H1 (cell line): ENCODE data around the gene LIG3. TPM values are rescaled to one million over a fixed set of nuclear protein-coding genes. Genes with fewer than 3 reads are reported as not detected.
A peak's percentile ranks its signal among the peaks of the same experiment; 100 is the strongest.

Experiments used
- CTCF ChIA-PET: fragments of 300-600 bp; sonication (Branson Sonifier 250); formaldehyde crosslinking; loops from one replicate; lab custom pipeline; 2021; ENCODE audit not compliant: partially characterized antibody; lab: Charles Lee
- POLR2A ChIA-PET: fragments of 300-600 bp; sonication (Branson Sonifier 250); formaldehyde crosslinking; loops from one replicate; lab custom pipeline; 2021; ENCODE audit warnings: inconsistent platforms; ENCODE audit not compliant: partially characterized antibody; lab: Charles Lee
- DNase-seq, 2 experiments: peaks; one replicate each; pipeline versions ENCODE4 v3.0.0 to v3.0.0-alpha.2; 2010 to 2022; ENCODE audit warnings: low spot score in 2 of 2, low read depth in 1 of 2, mixed read lengths in 1 of 2
- FAIRE-seq: peaks from 2 replicates; lab custom pipeline; 2011; peaks lifted over from hg19 to GRCh38; lab: Jason Lieb, UNC
- H2AFZ ChIP-seq: 2 replicates; pipeline ENCODE4 v1.8.1; 2012; ENCODE audit warnings: low read length, inconsistent platforms
- H2AK5ac ChIP-seq: 2 replicates; pipeline ENCODE4 v1.6.1; 2013; ENCODE audit warnings: low read depth, low read length
- H2BK120ac ChIP-seq: replicated peaks from 2 replicates; pipeline ENCODE3; 2013; ENCODE audit warnings: low read depth, low read length, inconsistent platforms
- H2BK12ac ChIP-seq: 2 replicates; pipeline ENCODE4 v1.6.1; 2013; ENCODE audit warnings: low read depth, low read length
- H2BK15ac ChIP-seq: 2 replicates; pipeline ENCODE4 v1.6.1; 2013; ENCODE audit warnings: low read length
- H2BK20ac ChIP-seq: 2 replicates; pipeline ENCODE4 v1.6.1; 2013; ENCODE audit warnings: low read length
- H2BK5ac ChIP-seq: 2 replicates; pipeline ENCODE4 v1.6.1; 2013; ENCODE audit warnings: low read depth, low read length
- H3K14ac ChIP-seq: 2 replicates; pipeline ENCODE4 v1.6.1; 2013; ENCODE audit warnings: inconsistent platforms; ENCODE audit not compliant: insufficient read length
- H3K18ac ChIP-seq: 2 replicates; pipeline ENCODE4 v1.6.1; 2013; ENCODE audit warnings: low read length; ENCODE audit errors: extremely low read depth
- H3K23ac ChIP-seq: 2 replicates; pipeline ENCODE4 v1.6.1; 2013; ENCODE audit warnings: inconsistent platforms; ENCODE audit not compliant: insufficient read length
- H3K23me2 ChIP-seq: 2 replicates; pipeline ENCODE4 v1.6.1; 2013; ENCODE audit warnings: low read depth, low read length
- H3K27ac ChIP-seq: 2 replicates; pipeline ENCODE4 v1.6.1; 2011; ENCODE audit warnings: low read depth, low read length, inconsistent platforms
- H3K27me3 ChIP-seq, 4 experiments: replicated peaks in 1 of 4; 1 replicate in 1 of 4; 2 replicates in 3 of 4; pipeline versions ENCODE4 v1.6.1 to v1.8.1; 2011 to 2013; ENCODE audit warnings: low read length in 3 of 4, mild to moderate bottlenecking in 3 of 4, inconsistent platforms in 2 of 4, mixed read lengths in 2 of 4, moderate library complexity in 1 of 4; ENCODE audit not compliant: control insufficient read depth in 3 of 4, insufficient read depth in 3 of 4; ENCODE audit errors: extremely low read depth in 1 of 4
- H3K36me3 ChIP-seq, 4 experiments: 2 replicates each; pipeline versions ENCODE4 v1.6.1 to v1.8.1; 2011 to 2013; ENCODE audit warnings: mild to moderate bottlenecking in 4 of 4, low read length in 3 of 4, moderate library complexity in 2 of 4, control low read depth in 1 of 4, inconsistent platforms in 1 of 4; ENCODE audit not compliant: insufficient read depth in 4 of 4, control insufficient read depth in 2 of 4
- H3K4ac ChIP-seq: replicated peaks from 2 replicates; pipeline ENCODE3; 2013; ENCODE audit warnings: low read length, low read depth, mixed read lengths, inconsistent platforms; ENCODE audit not compliant: insufficient read length
- H3K4me1 ChIP-seq, 4 experiments: replicated peaks in 1 of 4; 1 replicate in 1 of 4; 2 replicates in 3 of 4; pipeline versions ENCODE4 v1.6.1 to v1.8.1; 2011 to 2013; ENCODE audit warnings: low read length in 3 of 4, inconsistent platforms in 2 of 4, mixed read lengths in 1 of 4; ENCODE audit not compliant: insufficient read depth in 4 of 4, control insufficient read depth in 3 of 4
- H3K4me2 ChIP-seq, 2 experiments: 2 replicates each; pipeline versions ENCODE4 v1.6.1 to v1.8.1; 2011 to 2013; ENCODE audit warnings: low read depth in 2 of 2, low read length in 2 of 2, control low read depth in 1 of 2, inconsistent platforms in 1 of 2, mild to moderate bottlenecking in 1 of 2; ENCODE audit not compliant: insufficient read depth in 1 of 2
- H3K4me3 ChIP-seq, 4 experiments: fragments of 200-600, 300-600 bp in 1 of 4; sonication (generic), shearing (Covaris generic), sonication (Bioruptor Twin) in 1 of 4; 2 replicates each; pipeline versions ENCODE4 v1.5.1 to v1.8.1; 2011 to 2016; ENCODE audit warnings: low read length in 4 of 4, low read depth in 3 of 4, control low read depth in 2 of 4, inconsistent platforms in 2 of 4, mild to moderate bottlenecking in 2 of 4, mixed read lengths in 1 of 4, moderate library complexity in 1 of 4; ENCODE audit not compliant: insufficient read depth in 2 of 4; ENCODE audit errors: extremely low read depth in 1 of 4
- H3K56ac ChIP-seq: replicated peaks from 2 replicates; pipeline ENCODE3; 2013; ENCODE audit warnings: low read depth, mild to moderate bottlenecking, mixed read lengths, low read length, inconsistent platforms; ENCODE audit not compliant: insufficient read length
- H3K79me1 ChIP-seq: 2 replicates; pipeline ENCODE4 v1.6.1; 2013; ENCODE audit warnings: low read depth, low read length, control low read depth
- H3K79me2 ChIP-seq, 2 experiments: 2 replicates each; pipeline versions ENCODE4 v1.6.1 to v1.8.1; 2012 to 2013; ENCODE audit warnings: low read length in 2 of 2, mild to moderate bottlenecking in 2 of 2, inconsistent platforms in 1 of 2; ENCODE audit not compliant: insufficient read depth in 2 of 2, control insufficient read depth in 1 of 2
- H3K9ac ChIP-seq, 4 experiments: replicated peaks in 1 of 4; 1 replicate in 1 of 4; 2 replicates in 3 of 4; pipeline versions ENCODE4 v1.6.1 to v1.8.1; 2011 to 2013; ENCODE audit warnings: low read depth in 3 of 4, low read length in 3 of 4, control low read depth in 2 of 4, mild to moderate bottlenecking in 2 of 4, moderate library complexity in 2 of 4, inconsistent platforms in 1 of 4; ENCODE audit errors: extremely low read depth in 1 of 4
- H3K9me3 ChIP-seq, 2 experiments: 2 replicates each; pipeline versions ENCODE4 v1.6.1 to v1.8.1; 2012 to 2013; ENCODE audit warnings: mild to moderate bottlenecking in 2 of 2, moderate library complexity in 2 of 2, control low read depth in 1 of 2, inconsistent platforms in 1 of 2, low read depth in 1 of 2, low read length in 1 of 2, mixed read lengths in 1 of 2; ENCODE audit not compliant: insufficient read depth in 2 of 2
- H4K20me1 ChIP-seq, 2 experiments: replicated peaks in 1 of 2; 2 replicates each; pipeline versions ENCODE3 to v1.8.1; 2011 to 2013; ENCODE audit warnings: inconsistent platforms in 2 of 2, low read length in 2 of 2, mild to moderate bottlenecking in 1 of 2; ENCODE audit not compliant: insufficient read depth in 2 of 2, control insufficient read depth in 1 of 2
- H4K5ac ChIP-seq: 2 replicates; pipeline ENCODE4 v1.6.1; 2013; ENCODE audit warnings: low read length, low read depth, mixed read lengths, inconsistent platforms; ENCODE audit not compliant: insufficient read length
- H4K8ac ChIP-seq: 2 replicates; pipeline ENCODE4 v1.8.0; 2013; ENCODE audit warnings: mild to moderate bottlenecking, moderate library complexity, low read length, inconsistent platforms; ENCODE audit not compliant: insufficient read depth; ENCODE audit errors: extremely low read depth
- H4K91ac ChIP-seq: replicated peaks from 2 replicates; pipeline ENCODE3; 2013; ENCODE audit warnings: low read length, mixed read lengths, inconsistent platforms; ENCODE audit not compliant: insufficient read length
- FOSL1 ChIP-seq: IDR thresholded peaks from 2 replicates; pipeline ENCODE4 v1.6.1; 2011; ENCODE audit warnings: mild to moderate bottlenecking, low read depth, low read length, moderate library complexity; ENCODE audit not compliant: insufficient read depth
- HDAC6 ChIP-seq: IDR thresholded peaks from one replicate; pipeline ENCODE4 v1.7.1; 2012; ENCODE audit warnings: low read depth, mild to moderate bottlenecking, inconsistent platforms, low read length, moderate library complexity
- RBBP5 ChIP-seq: IDR thresholded peaks from 2 replicates; pipeline ENCODE4 v1.7.1; 2012; ENCODE audit warnings: low read depth, mild to moderate bottlenecking, inconsistent platforms, low read length, moderate library complexity, borderline replicate concordance
- TAF1 ChIP-seq: IDR thresholded peaks from 2 replicates; pipeline ENCODE4 v1.6.1; 2011; ENCODE audit warnings: mild to moderate bottlenecking, low read depth, low read length
- TAF7 ChIP-seq: optimal IDR thresholded peaks from 2 replicates; pipeline ENCODE3; 2011; ENCODE audit warnings: low read depth, mild to moderate bottlenecking, inconsistent platforms, low read length, moderate library complexity, borderline replicate concordance
- WGBS, 2 experiments: shearing (Covaris generic) in 1 of 2; methylation state at CpG; one replicate each; pipeline versions ENCODE4 v1.1.6 to v1.1.7; 2013 to 2015; ENCODE audit warnings: low lambda C conversion rate in 2 of 2, mixed read lengths in 2 of 2, inconsistent platforms in 1 of 2, low coverage in 1 of 2, missing lambda C conversion rate in 1 of 2; ENCODE audit not compliant: insufficient replicate concordance in 2 of 2, insufficient coverage in 1 of 2, insufficient read length in 1 of 2; ENCODE audit errors: extremely low coverage in 1 of 2, missing lambda C conversion rate in 1 of 2; 5-methylcytosine and 5-hydroxymethylcytosine counted together
- polyA plus RNA-seq, 7 experiments: library from polyadenylated mRNA; depleted of rRNA in 3 of 7; stranded (reverse) in 5 of 7; unstranded in 2 of 7; fragments of >200 nt in 5 of 7; fragments of 200-250 nt in 2 of 7; gene quantifications; 1 replicate in 5 of 7; 2 replicates in 1 of 7; 4 replicates in 1 of 7; pipeline versions ENCODE4 v1.2.1 to v1.2.3, GENCODE V29; 2011 to 2013; ENCODE audit warnings: missing spikeins in 2 of 7, mixed read lengths in 2 of 7
- total RNA-seq: library from RNA; stranded (reverse); fragmentation: NEBNext Ultra II Directional; extraction: Animal tissue kit (Norgen Biotek cat#: 25700); gene quantifications from 2 replicates; pipeline ENCODE4 v1.2.1, GENCODE V29; 2021
- TF ChIP-seq, protein P1 (sequence below), 3 experiments: IDR thresholded peaks; 1 replicate in 2 of 3; 2 replicates in 1 of 3; pipeline versions ENCODE4 v1.5.1 to v1.6.1; 2011; ENCODE audit warnings: low read length in 3 of 3, mild to moderate bottlenecking in 3 of 3, inconsistent platforms in 2 of 3, low read depth in 1 of 3, moderate library complexity in 1 of 3; ENCODE audit not compliant: insufficient read depth in 1 of 3; ENCODE audit errors: control extremely low read depth in 1 of 3
- TF ChIP-seq, protein P2 (sequence below): IDR thresholded peaks from 2 replicates; pipeline ENCODE4 v1.6.1; 2012; ENCODE audit warnings: low read length, inconsistent platforms

The LIG3 gene
- total and polyA plus RNA-seq, 2 of the 8 experiments (the other 6 are each of a cell fraction or from before 2014, with no cell fraction given) = 63.6 to 89.3 TPM

DNA sequence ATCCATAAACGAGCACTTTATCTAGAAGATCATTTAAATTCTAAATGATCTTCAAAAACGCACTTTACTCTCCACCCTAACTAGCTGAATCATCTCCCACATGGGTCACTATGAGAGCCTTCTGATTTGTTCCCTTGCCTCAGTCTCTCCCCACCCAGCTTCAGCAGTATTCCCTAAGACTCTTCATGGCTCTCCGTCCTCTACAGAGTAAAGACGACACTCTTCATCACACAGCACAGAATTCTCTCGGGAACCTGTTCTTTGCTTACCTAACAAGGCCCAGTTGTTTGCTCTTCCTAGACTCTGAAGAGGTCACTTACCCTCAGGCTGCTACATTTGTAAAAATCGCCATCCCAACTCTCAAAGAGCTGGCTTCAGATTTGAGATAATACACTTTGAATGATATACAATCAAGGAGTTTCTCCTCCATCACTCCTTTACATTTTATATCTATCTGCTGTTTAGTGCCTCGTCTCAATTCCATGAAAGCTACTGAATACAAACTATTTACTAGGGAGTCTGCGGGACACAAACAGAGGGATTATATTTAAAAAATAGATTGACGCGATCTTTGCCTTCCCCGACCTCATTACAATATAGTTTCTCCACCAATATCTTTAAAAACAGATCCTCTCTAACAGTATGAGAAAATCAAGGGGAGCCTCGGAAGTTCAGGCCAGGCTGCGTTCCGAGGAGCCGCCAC, 511 bp upstream of the LIG3 start:
- CTCF ChIA-PET = interaction anchor here (0.7 kb wide), 1 partner anchor 435 kb away, joined by 3 read pairs; no protein-coding TSS in a partner anchor
- Histone ChIP-seq H2AK5ac (no peak overlapping the region), H2BK15ac (no peak overlapping the region), H3K23ac (no peak overlapping the region), H3K27ac (no peak overlapping the region), H3K27me3 (no peaks in the 10 kb centered on the region), H3K9me3 (no peaks in the 10 kb centered on the region), H2AFZ (no peak overlapping the region), H4K5ac (no peak overlapping the region), H2BK120ac (no peak overlapping the region), H3K4ac (no peak overlapping the region), H3K79me2 (peaks cover 3 to 39% of the 10 kb centered on the region in 2 experiments), H4K91ac (no peak overlapping the region), H3K9ac (peak overlapping the region in 3 of 4 experiments; percentile 35 to 97 (median 90); a peak in 5 of 7 replicates), H3K4me2 (peak overlapping the region; percentile 60 to 90), H3K56ac (no peak overlapping the region), H3K23me2 (no peaks in the 10 kb centered on the region; the same call in 1 of the 2 replicates), H4K8ac (no peak overlapping the region), H3K79me1 (peaks cover 3% of the 10 kb centered on the region; the same call in 1 of the 2 replicates), H3K14ac (no peak overlapping the region), H3K4me1 (peaks cover 0 to 6% (median 4%) of the 10 kb centered on the region in 4 experiments; a peak in 4 of 7 replicates), H2BK12ac (no peak overlapping the region), H3K18ac (no peak overlapping the region), H2BK20ac (no peak overlapping the region), H3K36me3 (peaks cover 0 to 15% (median 4%) of the 10 kb centered on the region in 4 experiments; a peak in 6 of 8 replicates), H4K20me1 (no peaks in the 10 kb centered on the region), H3K4me3 (peak overlapping the region; percentile 72 to 98 (median 76)), H2BK5ac (no peak overlapping the region)
- DNase-seq (no peak), FAIRE-seq (no peak)
- POLR2A ChIA-PET = interaction anchor here (0.5 to 4.9 kb wide), 15 partner anchors 12 to 375 kb away, joined by 3 to 44 read pairs (median 5); partner anchors contain the start of genes CCT6B, FNDC8 and ZNF830
- 24% methylated on average over 15 of the region's 15 CpGs; no CpG with 5 or more reads in 1 of the 2 experiments for WGBS, 2 experiments
- TF ChIP-seq TAF1 = no peak
- TF ChIP-seq, protein P1, sequence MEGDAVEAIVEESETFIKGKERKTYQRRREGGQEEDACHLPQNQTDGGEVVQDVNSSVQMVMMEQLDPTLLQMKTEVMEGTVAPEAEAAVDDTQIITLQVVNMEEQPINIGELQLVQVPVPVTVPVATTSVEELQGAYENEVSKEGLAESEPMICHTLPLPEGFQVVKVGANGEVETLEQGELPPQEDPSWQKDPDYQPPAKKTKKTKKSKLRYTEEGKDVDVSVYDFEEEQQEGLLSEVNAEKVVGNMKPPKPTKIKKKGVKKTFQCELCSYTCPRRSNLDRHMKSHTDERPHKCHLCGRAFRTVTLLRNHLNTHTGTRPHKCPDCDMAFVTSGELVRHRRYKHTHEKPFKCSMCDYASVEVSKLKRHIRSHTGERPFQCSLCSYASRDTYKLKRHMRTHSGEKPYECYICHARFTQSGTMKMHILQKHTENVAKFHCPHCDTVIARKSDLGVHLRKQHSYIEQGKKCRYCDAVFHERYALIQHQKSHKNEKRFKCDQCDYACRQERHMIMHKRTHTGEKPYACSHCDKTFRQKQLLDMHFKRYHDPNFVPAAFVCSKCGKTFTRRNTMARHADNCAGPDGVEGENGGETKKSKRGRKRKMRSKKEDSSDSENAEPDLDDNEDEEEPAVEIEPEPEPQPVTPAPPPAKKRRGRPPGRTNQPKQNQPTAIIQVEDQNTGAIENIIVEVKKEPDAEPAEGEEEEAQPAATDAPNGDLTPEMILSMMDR (IDR thresholded peaks at IDR 0.05; ENCODE audit: control extremely low read depth in 1 of 3, insufficient read depth in 1 of 3, low read depth in 1 of 3, low read length in 3 of 3) = no peak
- no peak for TF ChIP-seq RBBP5
- TF ChIP-seq, protein P2, sequence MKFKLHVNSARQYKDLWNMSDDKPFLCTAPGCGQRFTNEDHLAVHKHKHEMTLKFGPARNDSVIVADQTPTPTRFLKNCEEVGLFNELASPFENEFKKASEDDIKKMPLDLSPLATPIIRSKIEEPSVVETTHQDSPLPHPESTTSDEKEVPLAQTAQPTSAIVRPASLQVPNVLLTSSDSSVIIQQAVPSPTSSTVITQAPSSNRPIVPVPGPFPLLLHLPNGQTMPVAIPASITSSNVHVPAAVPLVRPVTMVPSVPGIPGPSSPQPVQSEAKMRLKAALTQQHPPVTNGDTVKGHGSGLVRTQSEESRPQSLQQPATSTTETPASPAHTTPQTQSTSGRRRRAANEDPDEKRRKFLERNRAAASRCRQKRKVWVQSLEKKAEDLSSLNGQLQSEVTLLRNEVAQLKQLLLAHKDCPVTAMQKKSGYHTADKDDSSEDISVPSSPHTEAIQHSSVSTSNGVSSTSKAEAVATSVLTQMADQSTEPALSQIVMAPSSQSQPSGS = 0 out of 2 replicates have a peak, but pooled peaks have one; percentile 28
- no peak for TF ChIP-seq TAF7
- no peak for TF ChIP-seq FOSL1
- TF ChIP-seq HDAC6 = no peak
